Measurements from ENCODE around the gene TWNK. TPM values are rescaled to one million over a fixed set of nuclear protein-coding genes. Genes with fewer than 3 reads are reported as not detected.
"Not testable (repeated sequence)": the region's sequence is repeated elsewhere in the genome, so short reads cannot be mapped to it uniquely, and the experiment has no call there.

TWNK gene
- total RNA-seq, 1 experiment from 2014 or later: 14.5 TPM

- Histone ChIP-seq H3K4me3 (ENCODE audit: low read length) (no peak overlapping the region), H3K79me2 (ENCODE audit: low read length) (no peaks in the 10 kb centered on the region), H3K4me2 (ENCODE audit: low read depth, low read length, poor library complexity, severe bottlenecking) (peak overlapping the region; percentile 27), H3K27me3 (ENCODE audit: low read length) (no peaks in the 10 kb centered on the region), H3K9me3 (ENCODE audit: low read length) (no peaks in the 10 kb centered on the region), H3K4me1 (ENCODE audit: low read length) (peaks cover 11% of the 10 kb centered on the region), H3K9ac (ENCODE audit: low read length) (no peak overlapping the region), H3K9me2 (replicated peaks; ENCODE audit: insufficient read depth, low read length) (no peaks in the 10 kb centered on the region), H4K20me1 (ENCODE audit: insufficient read depth, low read depth, low read length) (no peaks in the 10 kb centered on the region), H2AFZ (ENCODE audit: low read length) (no peak overlapping the region), H3K27ac (ENCODE audit: low read length) (no peak overlapping the region), H3K36me3 (ENCODE audit: insufficient read depth, low read length) (no peaks in the 10 kb centered on the region)
- DNase-seq: peak; percentile 53
These were observed 17.0 kb upstream of the TWNK start for GRCh38 chr10:100970076-100970913.

GRCh38 chr10:100970914-100971811, 16.2 kb upstream of the TWNK start:
- no peak for DNase-seq
- Histone ChIP-seq H3K9me2 (replicated peaks; ENCODE audit: insufficient read depth, low read length) (no peaks in the 10 kb centered on the region), H3K4me1 (ENCODE audit: low read length) (peaks cover 11% of the 10 kb centered on the region), H3K4me2 (ENCODE audit: low read depth, low read length, poor library complexity, severe bottlenecking) (no peak overlapping the region), H4K20me1 (ENCODE audit: insufficient read depth, low read depth, low read length) (no peaks in the 10 kb centered on the region), H3K9me3 (ENCODE audit: low read length) (no peaks in the 10 kb centered on the region), H3K79me2 (ENCODE audit: low read length) (no peaks in the 10 kb centered on the region), H3K27me3 (ENCODE audit: low read length) (no peaks in the 10 kb centered on the region), H3K9ac (ENCODE audit: low read length) (no peak overlapping the region), H3K27ac (ENCODE audit: low read length) (no peak overlapping the region), H2AFZ (ENCODE audit: low read length) (no peak overlapping the region), H3K4me3 (ENCODE audit: low read length) (no peak overlapping the region), H3K36me3 (ENCODE audit: insufficient read depth, low read length) (no peaks in the 10 kb centered on the region)

- Histone ChIP-seq H3K36me3 (ENCODE audit: insufficient read depth, low read length) (no peaks in the 10 kb centered on the region), H3K9me3 (ENCODE audit: low read length) (no peaks in the 10 kb centered on the region), H3K4me1 (ENCODE audit: low read length) (peaks cover 11% of the 10 kb centered on the region), H3K27me3 (ENCODE audit: low read length) (no peaks in the 10 kb centered on the region), H3K9me2 (replicated peaks; ENCODE audit: insufficient read depth, low read length) (no peaks in the 10 kb centered on the region), H3K9ac (ENCODE audit: low read length) (no peak overlapping the region), H3K79me2 (ENCODE audit: low read length) (no peaks in the 10 kb centered on the region), H3K27ac (ENCODE audit: low read length) (no peak overlapping the region), H3K4me3 (ENCODE audit: low read length) (no peak overlapping the region), H3K4me2 (ENCODE audit: low read depth, low read length, poor library complexity, severe bottlenecking) (no peak overlapping the region), H2AFZ (ENCODE audit: low read length) (no peak overlapping the region), H4K20me1 (ENCODE audit: insufficient read depth, low read depth, low read length) (no peaks in the 10 kb centered on the region)
- DNase-seq: no peak
These were observed 15.0 kb upstream of the TWNK start for GRCh38 chr10:100972115-100972903.

GRCh38 chr10:100972904-100973535, 14.3 kb upstream of the TWNK start:
- Histone ChIP-seq H4K20me1 (ENCODE audit: insufficient read depth, low read depth, low read length) (no peaks in the 10 kb centered on the region), H3K27me3 (ENCODE audit: low read length) (no peaks in the 10 kb centered on the region), H3K9ac (ENCODE audit: low read length) (no peak overlapping the region)

DNA sequence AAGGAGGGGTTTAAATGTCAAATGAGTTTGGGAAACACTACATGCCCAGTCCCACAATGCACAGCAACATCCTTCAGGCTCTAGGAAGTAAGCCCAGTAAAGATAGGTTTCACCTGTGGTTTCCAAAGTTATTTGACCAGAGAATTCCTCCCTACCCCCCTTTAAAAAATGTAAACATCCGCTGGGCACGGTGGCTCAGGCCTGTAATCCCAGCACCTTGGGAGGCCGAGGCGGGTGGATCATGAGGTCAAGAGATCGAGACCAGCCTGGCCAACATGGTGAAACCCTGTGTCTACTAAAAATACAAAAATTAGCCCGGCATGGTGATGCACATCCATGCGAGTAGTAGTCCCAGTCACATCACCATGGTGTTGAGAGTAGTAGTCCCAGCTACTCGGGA, 11.9 kb upstream of the TWNK start:
- not testable (repeated sequence) for H3K4me3 ChIP-seq (ENCODE audit: low read length); H3K79me2 ChIP-seq (ENCODE audit: low read length); H3K9me2 ChIP-seq (replicated peaks; ENCODE audit: insufficient read depth, low read length); H3K4me2 ChIP-seq (ENCODE audit: low read depth, low read length, poor library complexity, severe bottlenecking); DNase-seq; H3K9ac ChIP-seq (ENCODE audit: low read length); H3K9me3 ChIP-seq (ENCODE audit: low read length); H3K27me3 ChIP-seq (ENCODE audit: low read length); H3K36me3 ChIP-seq (ENCODE audit: insufficient read depth, low read length); H4K20me1 ChIP-seq (ENCODE audit: insufficient read depth, low read depth, low read length); H3K4me1 ChIP-seq (ENCODE audit: low read length); H2AFZ ChIP-seq (ENCODE audit: low read length); H3K27ac ChIP-seq (ENCODE audit: low read length)

More at GRCh38 chr10:100972904-100973535, 14.3 kb upstream of the TWNK start:
- H3K4me2 ChIP-seq (ENCODE audit: low read depth, low read length, poor library complexity, severe bottlenecking): no peak overlapping the region
- no peak overlapping the region for H2AFZ ChIP-seq (ENCODE audit: low read length)
- no peaks in the 10 kb centered on the region for H3K36me3 ChIP-seq (ENCODE audit: insufficient read depth, low read length)
- H3K79me2 ChIP-seq (ENCODE audit: low read length): no peaks in the 10 kb centered on the region
- no peak for DNase-seq
- peaks cover 11% of the 10 kb centered on the region for H3K4me1 ChIP-seq (ENCODE audit: low read length)
- no peaks in the 10 kb centered on the region for H3K9me2 ChIP-seq (replicated peaks; ENCODE audit: insufficient read depth, low read length)
- no peak overlapping the region for H3K27ac ChIP-seq (ENCODE audit: low read length)
- H3K4me3 ChIP-seq (ENCODE audit: low read length): no peak overlapping the region
- no peaks in the 10 kb centered on the region for H3K9me3 ChIP-seq (ENCODE audit: low read length)

DNA sequence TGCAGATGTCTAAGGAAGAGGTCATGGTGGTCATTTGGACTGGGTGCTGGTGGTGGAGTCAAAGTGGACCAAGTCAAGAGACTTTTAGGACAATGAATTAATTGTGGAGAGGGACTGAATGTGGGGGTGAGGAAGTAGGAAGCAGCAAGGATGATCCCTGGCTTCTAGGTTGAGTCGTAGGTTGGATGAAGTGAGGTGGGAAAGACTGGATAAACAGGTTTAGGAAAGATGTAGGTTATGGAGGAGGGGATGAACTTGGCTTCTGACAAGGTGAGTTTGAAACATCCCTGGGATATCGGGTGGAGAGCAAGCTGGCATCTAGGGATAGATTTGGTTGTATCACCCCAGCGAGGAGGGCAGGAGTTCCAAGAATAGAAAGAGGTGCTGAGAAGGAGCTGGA, 10.4 kb upstream of the TWNK start:
- H3K4me2 ChIP-seq (ENCODE audit: low read depth, low read length, poor library complexity, severe bottlenecking): no peak overlapping the region
- H3K27ac ChIP-seq (ENCODE audit: low read length): no peak overlapping the region
- peaks cover 4% of the 10 kb centered on the region; the same call in 1 of the 2 replicates for H3K36me3 ChIP-seq (ENCODE audit: insufficient read depth, low read length)
- no peak for DNase-seq
- no peaks in the 10 kb centered on the region for H3K9me3 ChIP-seq (ENCODE audit: low read length)
- H3K9me2 ChIP-seq (replicated peaks; ENCODE audit: insufficient read depth, low read length): no peaks in the 10 kb centered on the region
- no peaks in the 10 kb centered on the region for H3K79me2 ChIP-seq (ENCODE audit: low read length)
- H3K4me1 ChIP-seq (ENCODE audit: low read length): no peaks in the 10 kb centered on the region
- H2AFZ ChIP-seq (ENCODE audit: low read length): no peak overlapping the region
- H3K4me3 ChIP-seq (ENCODE audit: low read length): no peak overlapping the region
- H3K9ac ChIP-seq (ENCODE audit: low read length): no peak overlapping the region
- no peaks in the 10 kb centered on the region for H3K27me3 ChIP-seq (ENCODE audit: low read length)
- H4K20me1 ChIP-seq (ENCODE audit: insufficient read depth, low read depth, low read length): no peaks in the 10 kb centered on the region

DNA sequence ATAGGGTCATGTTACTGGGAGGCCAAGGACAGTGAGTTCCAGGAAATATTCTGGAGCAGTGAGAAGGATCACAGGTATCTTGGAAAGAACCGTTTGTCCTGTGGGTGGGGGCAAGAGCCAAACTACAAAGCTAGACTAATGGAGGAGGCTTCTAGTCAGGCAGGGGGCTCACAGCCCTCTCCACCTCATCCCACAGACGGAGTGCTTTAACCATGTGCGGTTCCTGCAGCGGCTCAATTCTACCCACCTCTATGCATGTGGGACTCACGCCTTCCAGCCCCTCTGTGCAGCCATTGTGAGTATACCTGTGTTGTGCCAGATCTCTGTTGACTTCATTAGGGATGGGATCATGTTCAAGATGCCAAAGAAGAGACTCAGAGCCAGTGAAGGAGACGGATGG, 9.9 kb upstream of the TWNK start:
- Histone ChIP-seq H3K4me3 (ENCODE audit: low read length) (no peak overlapping the region), H3K27me3 (ENCODE audit: low read length) (no peaks in the 10 kb centered on the region), H2AFZ (ENCODE audit: low read length) (no peak overlapping the region), H3K4me1 (ENCODE audit: low read length) (no peaks in the 10 kb centered on the region), H3K9me3 (ENCODE audit: low read length) (no peaks in the 10 kb centered on the region), H3K36me3 (ENCODE audit: insufficient read depth, low read length) (peaks cover 4% of the 10 kb centered on the region; the same call in 1 of the 2 replicates), H3K27ac (ENCODE audit: low read length) (no peak overlapping the region), H4K20me1 (ENCODE audit: insufficient read depth, low read depth, low read length) (no peaks in the 10 kb centered on the region), H3K9ac (ENCODE audit: low read length) (no peak overlapping the region), H3K79me2 (ENCODE audit: low read length) (no peaks in the 10 kb centered on the region), H3K4me2 (ENCODE audit: low read depth, low read length, poor library complexity, severe bottlenecking) (no peak overlapping the region), H3K9me2 (replicated peaks; ENCODE audit: insufficient read depth, low read length) (no peaks in the 10 kb centered on the region)
- DNase-seq: no peak
